Right renal cortex interstitium (tissue), 3 donors: ENCODE data around the gene MXI1. TPM values are rescaled to one million over a fixed set of nuclear protein-coding genes. Genes with fewer than 3 reads are reported as not detected.
A peak's percentile ranks its signal among the peaks of the same experiment; 100 is the strongest.

Source experiments
- DNase-seq, 3 donors: peaks; one replicate each; pipeline ENCODE4 v3.0.0-alpha.2; 2013; ENCODE audit warnings: low read depth in 3 of 3, low spot score in 2 of 3
- polyA plus RNA-seq, 3 donors: library from polyadenylated mRNA; unstranded; fragments of 120-200 nt; gene quantifications; one replicate each; pipeline ENCODE4 v1.2.1, GENCODE V29; 2013; ENCODE audit not compliant: insufficient read length in 3 of 3

Gene MXI1
- polyA plus RNA-seq, 3 donors, result 45.5 to 49.8 (median 45.9) TPM

DNA sequence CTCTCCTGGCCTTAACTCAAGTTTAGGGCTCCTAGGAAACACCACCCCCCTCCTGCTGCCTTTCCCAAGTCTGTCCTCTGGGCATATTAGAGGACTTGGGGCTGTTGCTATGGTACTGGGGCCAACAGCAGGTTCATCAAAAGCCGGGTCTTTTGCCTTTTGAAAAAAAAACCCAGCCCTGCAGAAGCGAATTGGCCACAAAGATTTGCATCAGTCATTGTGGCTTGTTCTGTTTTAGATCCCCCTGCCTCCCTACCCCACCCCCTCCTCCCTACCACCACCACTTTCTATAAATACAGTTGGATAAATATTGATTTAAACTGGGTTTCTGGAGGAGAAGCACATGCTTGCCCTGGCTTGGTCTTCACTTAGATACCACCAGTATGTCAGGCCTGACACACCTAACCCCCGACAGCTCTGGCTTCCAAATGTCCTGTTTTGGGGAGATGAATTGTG, 7.0 kb downstream of the MXI1 start:
- no peak for DNase-seq

GRCh38 chr10:110215286-110216170, 8.1 kb downstream of the MXI1 start:
- DNase-seq, result no peak

DNA sequence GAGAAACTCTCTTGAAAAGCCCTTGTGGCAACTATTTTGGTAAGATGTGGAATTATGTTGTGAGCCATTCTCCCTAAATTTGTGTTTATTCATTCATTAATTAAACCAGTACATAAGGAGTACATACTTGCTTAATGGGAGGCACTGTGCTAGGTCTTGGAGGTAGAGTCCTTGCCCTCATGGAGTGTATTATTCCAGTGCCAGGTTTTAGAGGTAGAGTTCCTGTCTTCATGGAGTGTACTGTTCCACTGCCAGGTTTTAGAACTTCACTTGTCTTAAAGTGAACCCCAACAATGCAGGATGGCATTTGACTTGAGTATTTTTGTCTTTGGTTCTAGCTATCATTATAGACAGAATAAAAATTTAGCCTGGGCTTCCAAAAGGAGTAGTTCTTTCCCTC, 8.8 kb downstream of the MXI1 start:
- DNase-seq, result no peak

- no peak for DNase-seq
These were observed 9.7 kb downstream of the MXI1 start for GRCh38 chr10:110216942-110217661.

DNA sequence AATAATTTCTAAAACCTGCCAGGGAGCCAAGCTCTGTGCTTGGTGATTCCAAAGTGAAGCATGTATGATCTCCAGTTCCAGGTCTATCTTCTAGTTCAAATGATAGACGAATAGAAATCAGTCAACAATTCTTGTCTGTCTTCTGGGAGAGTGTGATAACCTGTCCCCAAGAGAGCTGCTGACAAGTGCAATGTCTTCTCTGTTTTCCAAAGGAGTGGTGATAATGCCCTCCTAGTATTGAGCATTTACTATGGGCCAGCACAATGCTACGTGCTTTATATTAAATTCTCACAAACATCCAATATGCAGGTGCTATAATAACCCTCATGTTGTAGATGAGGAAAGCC, 10.2 kb downstream of the MXI1 start:
- no peak for DNase-seq

GRCh38 chr10:110218632-110219031, 11.2 kb downstream of the MXI1 start:
- DNase-seq, result no peak

- no peak for DNase-seq
These were observed 12.5 kb downstream of the MXI1 start for GRCh38 chr10:110219884-110220283.

DNA sequence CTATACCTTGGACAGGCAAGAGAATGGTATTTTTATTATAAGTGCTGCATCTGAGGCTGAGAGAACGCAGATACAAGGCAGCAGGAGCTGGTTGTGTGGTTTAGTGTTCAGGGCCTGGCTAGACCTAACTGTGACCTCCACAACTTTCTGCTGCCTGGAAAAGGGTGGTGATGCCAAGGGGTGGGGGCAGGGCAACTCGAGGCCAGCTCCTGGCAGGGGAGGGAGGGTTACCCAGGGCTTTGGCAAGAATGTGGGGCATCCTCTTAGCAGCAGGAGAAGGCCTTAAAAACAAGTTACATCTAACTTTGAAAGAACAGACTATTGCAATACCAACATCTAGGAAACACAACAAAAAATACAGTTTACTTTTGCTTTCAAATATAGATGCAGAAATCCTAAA, 13.0 kb downstream of the MXI1 start:
- no peak for DNase-seq

DNA sequence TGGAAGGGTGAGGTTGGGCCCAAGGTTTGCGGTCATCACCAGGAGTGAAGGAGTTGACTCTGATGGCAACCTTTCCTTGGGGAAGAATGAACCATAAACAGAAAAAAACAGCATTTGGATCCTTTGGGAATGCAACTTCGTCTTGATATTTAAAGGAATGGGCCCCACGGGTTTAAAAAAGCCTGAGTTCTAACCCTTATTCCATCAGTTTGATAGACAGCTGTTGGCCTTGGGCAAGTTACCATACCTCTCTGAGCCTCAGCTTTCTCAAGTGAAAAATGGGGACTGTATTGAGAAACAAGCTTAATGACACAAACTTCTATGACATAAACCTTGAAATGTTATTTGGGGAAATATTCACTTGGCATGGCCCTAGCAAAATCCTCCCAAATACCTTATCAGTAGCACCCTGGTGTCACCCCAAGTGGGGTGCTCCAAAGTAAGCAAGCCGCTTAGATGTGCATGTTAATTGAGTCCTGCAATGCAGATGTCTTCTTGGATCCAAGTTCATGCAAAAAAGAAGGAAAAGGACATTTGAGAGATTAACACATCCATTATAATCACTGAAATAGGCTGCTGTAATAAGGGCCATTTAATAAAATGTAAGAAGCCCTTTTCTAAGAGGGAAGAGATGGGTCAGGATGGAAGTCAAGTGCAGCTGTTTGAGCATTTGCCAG, 13.8 kb downstream of the MXI1 start:
- no peak for DNase-seq

GRCh38 chr10:110221721-110222261, 14.4 kb downstream of the MXI1 start:
- DNase-seq, result peak in 2 of 3 donors; percentile 57 to 61

DNA sequence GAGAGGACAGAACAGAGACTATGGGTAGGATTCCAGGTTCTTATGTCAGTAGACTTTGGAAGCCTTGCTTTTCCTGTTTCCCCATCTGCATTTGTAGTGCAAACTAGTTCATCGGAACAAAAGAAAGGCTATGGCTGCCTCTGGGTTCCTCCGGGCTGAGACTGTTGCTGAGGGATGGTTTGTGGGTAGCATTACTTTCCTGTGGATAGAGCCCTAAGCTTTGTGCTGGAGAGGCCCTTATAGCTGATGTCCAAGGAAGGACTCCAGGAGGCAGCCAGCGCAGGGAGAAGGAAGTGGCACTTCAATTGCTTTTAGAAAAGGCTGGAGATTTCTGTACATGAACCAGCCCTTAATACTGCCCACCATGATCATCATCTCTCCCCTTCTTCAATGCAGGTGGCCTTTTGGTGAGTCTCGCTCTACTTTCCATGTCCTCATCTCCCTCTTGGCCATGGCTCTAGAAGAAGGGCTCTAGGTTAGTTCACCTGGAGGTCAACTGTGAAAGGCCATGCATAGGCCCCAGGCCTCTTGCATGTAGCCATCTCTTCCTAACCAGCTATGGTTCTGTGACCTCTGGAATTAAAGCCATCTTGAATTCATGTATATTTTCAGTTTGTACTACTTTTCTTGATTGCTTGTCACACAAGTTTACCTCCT, 15.4 kb downstream of the MXI1 start:
- no peak for DNase-seq

- DNase-seq, result no peak
These were observed 16.0 kb downstream of the MXI1 start for GRCh38 chr10:110223298-110223925.

- no peak for DNase-seq
These were observed 17.6 kb downstream of the MXI1 start for GRCh38 chr10:110224992-110225391.

GRCh38 chr10:110225441-110225755, 18.0 kb downstream of the MXI1 start:
- no peak for DNase-seq

DNA sequence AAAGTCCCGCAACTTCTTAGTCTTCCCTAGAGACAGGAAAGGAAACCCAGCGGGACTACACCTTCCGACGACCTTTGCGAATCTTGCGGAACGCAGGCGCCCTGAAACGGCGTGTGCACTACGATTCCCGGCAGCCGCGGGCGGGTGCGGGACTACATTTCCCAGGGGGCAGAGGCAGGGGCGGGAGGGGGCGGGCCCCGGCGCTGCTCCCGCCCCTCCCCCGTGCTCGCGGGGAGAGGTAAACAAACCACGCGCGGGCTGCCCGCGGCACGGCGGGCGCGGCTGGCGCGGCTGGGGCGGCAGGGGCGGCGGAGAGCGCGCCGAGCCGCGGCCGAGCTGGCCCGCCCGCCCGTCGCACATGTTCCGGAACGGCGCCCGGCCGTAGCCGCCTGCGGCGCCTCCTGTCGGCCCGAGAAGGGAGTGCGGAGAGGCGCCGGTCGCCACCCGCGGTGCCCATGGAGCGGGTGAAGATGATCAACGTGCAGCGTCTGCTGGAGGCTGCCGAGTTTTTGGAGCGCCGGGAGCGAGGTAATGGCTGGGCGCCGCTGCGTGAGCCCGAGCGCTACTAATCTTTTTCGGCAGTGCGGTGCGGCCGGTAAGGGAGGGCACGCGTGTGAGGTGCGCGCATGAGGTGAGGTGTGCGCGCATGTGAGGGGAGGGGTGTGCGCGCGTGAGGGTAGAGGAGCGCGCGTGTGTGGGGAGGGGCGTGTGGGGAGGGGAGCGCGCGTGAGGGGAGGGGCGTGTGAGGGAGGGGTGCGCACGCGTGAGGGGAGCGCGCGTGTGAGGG, 18.5 kb downstream of the MXI1 start:
- peak in 2 of 3 donors; percentile 85 for DNase-seq

DNA sequence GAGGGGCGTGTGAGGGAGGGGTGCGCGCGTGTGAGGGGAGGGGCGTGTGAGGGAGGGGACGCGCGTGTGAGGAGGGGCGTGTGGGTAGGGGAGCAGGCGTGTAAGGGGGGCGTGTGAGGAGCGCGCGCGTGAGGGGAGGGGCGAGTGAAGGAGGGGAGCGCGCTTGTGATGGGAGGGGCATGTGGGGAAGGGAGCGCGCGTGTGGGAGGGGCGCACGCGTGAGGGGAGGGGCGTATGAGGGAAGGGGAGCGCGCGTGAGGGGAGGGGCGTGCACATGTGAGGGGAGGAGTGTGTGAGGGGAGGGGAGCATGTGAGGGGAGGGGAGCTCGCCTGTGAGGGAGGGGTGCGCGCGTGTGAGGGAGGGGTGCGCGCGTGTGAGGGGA, 19.1 kb downstream of the MXI1 start:
- DNase-seq, result peak in 2 of 3 donors; percentile 79 to 87

GRCh38 chr10:110226926-110227641, 19.7 kb downstream of the MXI1 start:
- DNase-seq, result peak in 2 of 3 donors; percentile 18 to 25

DNA sequence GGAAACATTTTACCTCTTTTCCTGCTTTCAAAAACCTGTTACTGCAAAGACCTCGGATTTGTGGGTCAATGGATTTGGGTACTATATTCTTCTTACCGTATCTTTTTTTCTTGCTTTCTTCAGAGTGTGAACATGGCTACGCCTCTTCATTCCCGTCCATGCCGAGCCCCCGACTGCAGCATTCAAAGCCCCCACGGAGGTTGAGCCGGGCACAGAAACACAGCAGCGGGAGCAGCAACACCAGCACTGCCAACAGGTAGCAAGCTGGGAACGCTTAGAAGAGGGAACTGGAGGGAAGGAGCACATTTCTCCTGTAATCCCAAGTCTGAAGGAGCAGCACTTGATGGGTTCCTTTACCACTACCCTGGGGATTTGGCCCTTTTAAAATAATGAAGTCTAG, 20.7 kb downstream of the MXI1 start:
- no peak for DNase-seq

GRCh38 chr10:110229155-110229554, 21.8 kb downstream of the MXI1 start:
- DNase-seq, result no peak
